Muscle of arm (tissue), 12 donors: ENCODE measurements around the gene SAMM50. TPM values are rescaled to one million over a fixed set of nuclear protein-coding genes. Genes with fewer than 3 reads are reported as not detected.

Experiments used
- DNase-seq: peaks from one replicate; pipeline ENCODE4 v3.0.0-alpha.2; 2013
- polyA plus RNA-seq, 12 donors: library from polyadenylated mRNA; unstranded; fragments of 120-200 nt; gene quantifications; one replicate each; pipeline ENCODE4 v1.2.1, GENCODE V29; 2013; ENCODE audit not compliant: insufficient read length in 12 of 12

The SAMM50 gene
- polyA plus RNA-seq, 12 donors, result 25.1 to 63.7 (median 53.0) TPM; not detected in 1

DNA sequence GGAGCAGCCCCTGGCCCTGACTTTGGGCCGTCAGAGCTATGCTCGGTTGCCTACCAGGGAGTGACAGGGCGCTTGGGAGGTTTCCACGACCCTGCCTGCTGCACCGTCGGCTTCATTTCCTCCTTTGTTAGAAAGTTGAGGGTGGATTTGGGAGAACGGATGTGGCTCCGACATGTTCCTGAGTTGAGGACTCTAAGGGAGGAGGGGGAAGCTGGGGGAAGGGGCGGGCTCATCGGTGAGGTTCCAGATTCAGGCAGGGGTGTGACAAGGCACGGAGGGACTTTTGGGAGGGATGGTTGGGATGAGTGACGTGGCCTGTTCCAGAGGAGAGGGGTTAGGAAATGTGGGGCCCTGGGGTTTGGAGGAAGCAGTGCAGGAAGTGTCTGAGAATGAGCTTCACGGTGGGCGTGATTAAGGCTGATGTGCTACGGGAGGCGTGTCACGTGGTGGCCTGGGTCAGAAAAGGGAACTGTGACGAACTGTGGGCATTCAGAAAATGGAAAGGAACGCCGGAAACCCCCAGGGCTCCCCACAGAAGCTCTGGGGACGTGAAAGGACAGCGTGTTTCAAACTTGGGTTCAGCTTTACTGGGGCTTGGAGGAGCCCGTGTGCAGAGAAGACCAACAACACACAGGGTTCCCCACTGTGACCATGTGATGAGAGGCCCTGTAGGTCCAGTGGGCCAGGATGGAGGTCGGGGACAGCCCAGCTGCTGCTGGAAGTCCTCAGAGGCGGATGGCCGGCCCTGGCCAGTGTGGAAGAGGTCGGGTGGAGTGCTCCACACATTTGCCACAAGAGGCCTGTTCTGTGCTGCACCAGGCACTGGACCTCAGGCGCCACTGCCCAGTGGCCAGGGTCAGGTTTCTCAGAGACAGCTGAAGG lies 71.6 kb downstream of the SAMM50 start:
- DNase-seq, result no peak

DNA sequence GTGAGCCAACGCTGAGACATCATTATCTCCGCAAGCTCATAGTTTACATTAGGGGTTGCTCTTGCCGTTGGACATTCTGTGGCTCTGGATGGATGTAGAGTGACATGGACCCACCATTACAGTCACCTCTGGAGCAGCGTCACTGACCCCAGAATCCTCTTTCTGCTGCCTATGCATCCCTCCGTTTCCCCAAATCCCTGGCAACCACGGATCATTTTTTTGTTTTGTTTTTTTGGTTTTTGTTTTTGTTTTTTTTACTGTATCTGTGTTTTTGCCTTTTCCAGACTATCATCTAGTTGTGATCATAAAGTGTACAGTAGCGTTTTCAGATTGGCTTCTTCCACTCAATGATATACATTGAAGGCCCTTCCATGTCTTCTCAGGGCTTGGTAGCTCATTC lies 72.8 kb downstream of the SAMM50 start:
- DNase-seq, result no peak

DNA sequence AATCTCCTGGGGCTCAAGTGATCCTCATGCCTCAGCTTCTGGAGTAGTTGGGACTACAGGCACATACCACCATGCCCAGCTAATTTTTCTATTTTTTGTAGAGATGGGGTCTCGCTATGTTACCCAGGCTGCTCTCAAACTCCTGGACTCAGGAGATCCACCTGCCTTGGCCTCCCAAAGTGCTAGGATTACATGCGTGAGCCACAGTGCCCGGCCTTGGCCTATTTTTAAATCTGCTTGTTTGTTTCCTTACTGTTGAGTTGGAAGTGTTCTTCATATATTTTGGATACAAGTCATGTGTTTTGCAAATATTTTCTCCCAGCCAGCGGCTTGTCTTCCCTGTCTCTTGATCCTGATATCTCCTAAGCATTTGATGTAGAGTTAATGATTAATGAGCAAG lies 73.8 kb downstream of the SAMM50 start:
- no peak for DNase-seq

DNA sequence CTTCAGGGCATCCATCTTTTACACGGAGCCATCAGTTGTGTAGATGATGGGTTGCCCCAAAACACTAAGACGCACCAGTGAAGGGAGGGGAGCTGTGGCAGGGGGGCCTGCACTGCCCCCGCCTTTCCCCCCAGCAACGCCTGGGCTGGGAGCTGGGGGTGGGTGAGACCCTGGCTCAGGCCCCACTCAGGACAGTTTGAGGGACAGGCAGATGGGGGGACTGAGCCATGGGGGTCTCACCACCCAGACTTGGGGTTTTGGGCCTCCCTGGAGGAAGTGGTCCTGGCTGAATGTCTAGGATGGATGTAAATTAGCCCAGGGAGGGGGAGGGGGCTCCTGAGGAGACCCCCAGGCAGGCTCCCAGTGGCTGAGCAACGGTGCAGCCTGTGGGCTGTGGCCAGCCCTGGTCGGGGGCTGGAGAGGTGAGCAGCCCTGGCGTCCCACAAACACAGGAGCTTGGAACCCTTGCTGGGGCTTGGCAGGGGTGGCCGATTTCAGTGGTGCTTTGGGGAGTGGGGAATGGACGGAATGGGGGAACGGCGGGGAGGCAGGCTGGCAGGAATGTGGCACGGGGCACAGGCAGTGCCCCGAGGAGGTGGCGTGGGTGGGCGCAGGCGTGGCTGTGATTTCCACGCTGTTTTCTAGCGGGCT lies 74.9 kb downstream of the SAMM50 start:
- no peak for DNase-seq

DNA sequence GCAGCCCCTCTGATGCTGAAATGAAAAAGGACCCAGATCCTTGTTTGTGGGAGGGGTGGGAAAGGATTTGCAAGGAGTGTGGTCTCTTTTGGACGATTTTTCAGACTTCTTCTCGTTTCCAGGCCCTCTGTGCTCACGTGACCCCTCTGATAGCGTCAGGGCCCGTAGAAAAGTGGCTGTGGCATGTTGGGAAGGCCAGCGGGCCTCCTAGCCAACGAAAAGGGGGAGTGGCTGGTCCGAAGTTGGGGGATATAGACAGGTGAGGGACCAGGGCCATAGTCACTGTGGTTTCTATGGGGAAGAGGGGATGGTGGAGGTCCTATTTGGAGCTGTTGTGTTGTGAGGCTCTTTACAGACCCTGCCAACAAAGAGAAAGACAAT lies 75.5 kb downstream of the SAMM50 start:
- no peak for DNase-seq

DNA sequence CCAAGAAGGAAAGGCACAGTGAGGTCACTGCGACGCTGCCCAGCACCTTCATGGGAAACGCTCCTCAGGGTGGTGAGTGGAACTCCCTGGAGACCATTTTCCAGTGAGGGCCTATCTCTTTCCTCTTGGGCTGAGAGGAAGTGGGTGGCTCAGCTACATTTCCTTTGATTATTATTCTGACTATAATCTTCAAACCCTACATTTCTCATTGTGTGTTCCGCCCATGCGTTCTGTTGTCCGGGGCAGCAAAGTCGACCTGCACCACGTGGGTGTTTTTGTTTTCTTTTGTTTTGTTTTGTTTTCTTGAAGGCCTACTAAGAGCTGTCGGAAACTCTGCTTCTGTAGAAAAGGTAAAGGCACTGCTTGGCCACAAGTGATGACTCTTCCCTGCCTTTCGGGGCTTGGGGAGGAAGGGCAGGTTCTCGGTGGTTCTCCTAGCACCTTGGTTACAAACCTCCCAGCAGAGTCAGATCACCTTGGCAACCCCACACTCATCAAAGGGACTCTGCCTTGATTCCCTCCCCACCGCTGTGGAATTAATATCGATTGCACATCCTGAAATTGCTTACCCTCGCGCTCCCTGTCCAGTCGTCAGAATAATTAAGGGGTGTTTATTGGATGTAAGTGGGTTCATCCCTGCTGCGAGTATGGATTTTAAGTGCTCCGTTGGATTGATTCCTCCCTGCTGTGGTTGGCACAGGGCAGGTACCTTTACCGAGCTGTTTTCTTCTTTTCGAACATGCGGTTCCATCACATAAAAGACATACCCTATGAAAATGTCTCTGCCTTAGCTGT lies 76.1 kb downstream of the SAMM50 start:
- no peak for DNase-seq

DNA sequence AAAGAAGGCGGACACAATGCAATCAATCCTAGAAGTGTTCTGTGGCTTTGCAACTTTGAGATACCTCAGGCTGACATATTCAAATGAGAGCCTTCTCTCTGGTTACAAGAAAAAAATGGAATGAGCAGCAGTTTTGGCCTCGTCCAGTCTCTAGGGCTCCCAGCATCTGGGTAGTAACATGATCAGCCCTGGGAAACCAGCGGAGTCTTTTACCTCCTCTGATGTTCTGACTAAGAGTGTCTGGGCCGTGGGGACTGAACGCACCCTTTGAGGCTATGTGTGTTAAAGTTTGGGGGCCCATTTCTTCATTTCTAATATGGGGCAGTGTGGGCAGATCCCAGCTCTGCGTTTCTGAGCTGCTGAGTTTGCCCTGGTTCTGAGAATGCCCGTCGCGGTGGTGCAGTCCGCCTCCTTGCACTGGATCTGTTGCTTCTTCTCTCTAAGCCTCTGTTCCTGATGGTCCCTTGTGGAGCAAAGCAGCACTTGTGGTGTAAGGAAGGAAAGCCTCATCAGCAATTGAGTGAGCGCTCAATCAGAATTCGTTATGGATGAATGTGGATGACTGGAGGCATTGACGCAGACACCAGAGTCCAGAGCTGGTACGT lies 77.0 kb downstream of the SAMM50 start:
- no peak for DNase-seq

DNA sequence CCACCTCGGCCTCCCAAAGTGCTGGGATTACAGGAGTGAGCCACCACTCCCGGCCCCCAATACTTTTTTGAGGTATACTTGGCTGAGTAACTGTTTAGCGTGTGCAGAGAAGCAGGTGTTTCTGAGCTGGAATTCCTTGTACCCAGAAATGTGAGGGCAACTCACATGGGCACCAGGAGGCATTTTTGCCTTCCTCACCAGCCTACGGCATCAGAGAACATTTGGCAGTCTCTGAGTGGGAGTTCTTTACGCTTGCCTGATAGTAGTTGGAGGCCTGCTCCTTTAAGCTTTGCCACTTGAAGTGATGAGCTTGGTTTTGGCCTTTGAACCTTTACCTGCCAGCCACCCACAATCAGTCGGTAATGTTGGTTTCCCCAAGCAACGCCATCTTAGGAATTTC lies 78.0 kb downstream of the SAMM50 start:
- DNase-seq, result no peak

DNA sequence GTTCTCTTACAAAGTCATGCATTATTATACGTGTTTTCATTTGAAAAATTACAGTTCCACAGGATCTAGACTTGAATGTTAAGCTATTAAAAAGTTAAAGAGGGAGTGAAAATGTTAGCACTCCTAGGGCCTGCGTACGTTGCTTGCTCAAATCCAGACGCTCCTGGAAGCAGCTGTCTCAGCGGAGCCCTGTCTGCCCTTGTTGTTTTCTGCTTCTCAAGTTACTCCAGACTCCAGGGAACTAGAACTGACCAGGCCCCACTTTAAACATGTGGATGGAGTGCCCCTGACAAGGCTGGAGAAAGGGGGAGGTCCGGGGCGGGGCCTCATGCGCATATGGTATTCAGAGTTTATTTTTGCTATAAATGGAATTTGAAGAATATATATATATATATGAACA lies 78.5 kb downstream of the SAMM50 start:
- DNase-seq, result no peak

DNA sequence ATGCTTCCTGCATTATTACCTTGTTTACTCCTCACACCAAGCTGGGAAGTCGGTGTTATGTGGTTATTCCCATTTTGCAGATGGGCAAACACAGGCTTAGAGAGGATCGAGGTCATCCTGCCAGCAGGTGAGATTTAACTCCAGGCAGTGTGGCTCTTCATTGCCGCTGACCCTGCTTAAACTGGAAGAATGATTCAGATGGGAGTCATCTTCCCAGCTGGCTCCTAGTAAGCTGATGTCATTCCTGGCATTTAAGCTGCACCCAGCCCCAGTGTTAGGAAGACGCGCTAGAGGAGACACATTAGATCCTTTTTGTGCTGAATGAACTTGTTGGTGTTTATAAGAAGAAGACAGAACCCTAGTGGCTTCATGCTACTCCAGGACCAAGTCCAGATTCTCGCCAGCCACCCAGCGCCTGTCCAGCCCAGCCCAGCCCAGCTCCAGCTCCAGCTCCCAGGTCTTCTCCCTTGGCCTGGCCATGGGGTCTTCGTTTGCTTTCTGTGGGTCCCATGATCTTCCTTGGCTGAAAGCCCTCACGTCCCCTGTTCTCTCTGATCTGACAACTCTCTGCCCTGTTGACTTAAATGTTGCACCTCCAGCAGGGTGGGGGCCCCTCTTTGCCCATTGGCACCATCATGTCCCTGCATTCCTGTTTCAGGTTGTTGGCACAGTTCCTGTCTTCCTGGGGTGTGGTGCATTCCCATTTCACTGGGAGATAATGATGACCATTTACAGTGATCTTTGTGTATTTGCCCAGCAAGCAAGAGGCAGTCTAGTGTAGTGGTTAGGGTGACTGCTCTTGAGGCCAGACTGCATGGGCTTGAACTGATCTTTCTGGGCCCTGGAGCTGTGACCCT lies 82.5 kb downstream of the SAMM50 start:
- no peak for DNase-seq

DNA sequence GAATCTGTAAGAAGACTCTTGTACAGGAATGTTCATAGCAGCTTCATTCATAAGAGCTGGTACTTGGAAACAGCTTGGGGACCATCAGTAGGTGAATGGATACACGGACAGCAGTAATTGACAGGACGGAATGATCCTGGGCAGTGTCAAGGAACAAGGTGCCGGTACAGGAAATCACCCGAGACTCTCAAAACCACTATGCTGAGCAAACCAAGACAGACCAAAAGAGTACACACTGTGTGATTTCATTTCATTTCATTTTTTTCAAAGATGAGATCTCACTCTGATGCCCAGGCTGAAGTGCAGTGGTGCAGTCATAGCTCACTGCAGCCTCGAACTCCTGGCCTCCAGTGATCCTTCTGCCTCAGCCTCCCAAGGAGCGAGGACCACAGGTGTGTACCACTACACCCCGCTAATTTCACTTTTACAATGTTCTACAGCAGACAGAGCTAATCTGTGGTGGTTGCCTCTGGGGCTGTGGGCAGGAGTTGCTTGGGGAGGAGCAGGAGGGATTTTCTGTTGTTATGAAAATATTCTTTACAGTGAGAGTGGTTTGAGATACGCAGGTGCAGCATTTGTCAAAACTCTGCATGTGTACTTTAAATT lies 84.4 kb downstream of the SAMM50 start:
- no peak for DNase-seq

DNA sequence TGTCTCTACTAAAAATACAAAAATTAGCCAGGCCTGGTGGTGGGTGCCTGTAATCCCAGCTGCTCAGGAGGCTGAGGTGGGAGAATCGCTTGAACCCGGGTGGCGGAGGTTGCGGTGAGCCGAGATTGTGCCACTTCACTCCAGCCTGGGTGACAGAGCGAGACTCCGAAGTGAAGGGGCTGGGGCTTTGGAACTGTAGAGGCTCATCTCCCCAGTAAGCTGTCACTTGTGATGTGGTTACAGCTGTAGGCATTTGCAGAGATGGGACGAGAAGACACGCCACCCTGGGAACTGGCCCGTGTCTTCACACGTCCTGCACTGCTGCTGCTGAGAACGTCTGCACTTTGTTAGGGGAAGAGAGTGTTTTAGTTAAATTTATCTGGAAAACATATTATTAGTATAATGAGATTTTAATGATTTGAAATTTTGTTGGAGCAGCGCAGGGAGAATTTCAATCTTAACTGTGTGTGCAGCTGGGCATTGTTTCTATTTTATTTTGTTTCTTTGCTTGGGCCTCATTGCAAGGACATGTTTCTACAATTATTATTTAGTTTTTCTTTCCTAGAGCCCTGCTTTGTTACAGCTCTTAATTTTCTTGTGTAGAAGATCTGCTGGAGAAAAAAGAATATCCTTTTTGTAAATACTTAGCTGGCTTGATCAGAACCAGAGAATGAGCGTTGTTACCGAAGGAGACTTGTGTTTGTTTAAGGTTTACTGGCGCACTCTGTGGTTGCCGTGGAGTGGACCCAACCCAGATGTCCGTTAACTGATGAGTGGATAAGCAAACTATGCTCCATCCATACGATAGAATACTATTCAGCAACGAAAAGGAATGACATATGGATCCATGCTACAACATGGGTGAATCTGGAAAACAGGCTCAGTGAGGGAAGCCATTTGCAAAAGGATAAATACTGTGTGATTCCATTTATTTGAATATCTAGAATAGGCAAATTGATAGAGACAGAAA lies 87.3 kb downstream of the SAMM50 start:
- no peak for DNase-seq

DNA sequence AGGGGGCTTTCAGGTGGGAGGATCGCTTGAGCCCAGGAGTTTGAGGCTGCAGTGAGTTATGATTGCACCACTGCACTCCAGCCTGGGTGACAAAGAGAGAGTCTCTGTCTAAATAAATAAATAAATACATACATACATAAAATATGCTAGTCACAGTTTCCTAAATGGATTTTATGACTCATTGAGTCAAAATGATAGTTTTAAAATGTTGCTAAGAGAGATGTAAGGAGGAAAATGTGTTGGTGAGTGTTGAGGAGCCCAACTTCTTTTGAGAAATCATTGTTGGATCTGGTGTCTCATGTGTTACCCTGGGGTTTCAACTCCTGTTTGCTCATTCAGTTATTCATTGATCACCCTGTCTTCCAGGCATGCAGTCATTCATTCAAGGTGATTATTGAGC lies 89.9 kb downstream of the SAMM50 start:
- DNase-seq, result no peak

Other genes with a start within 250 kb of the SAMM50 start
- gene EFCAB6, start 143.1 kb upstream of the SAMM50 start, polyA plus RNA-seq, result 1 to 10 TPM in 7 of 12 donors, under 1 TPM in 3, not detected in 2; 0.58 to 1.6 (median 1.2) TPM
- gene SULT4A1, start 92.9 kb upstream of the SAMM50 start, polyA plus RNA-seq, result 1 to 10 TPM in 11 of 12 donors, not detected in 1; 1.3 to 5.5 (median 2.0) TPM
- gene PNPLA5, start 63.4 kb upstream of the SAMM50 start, polyA plus RNA-seq, result under 1 TPM in 1 of 12 donors, not detected in 11; 0.07 TPM
- 1 to 10 TPM in 1 of 12 donors, under 1 TPM in 9, not detected in 2; 0.31 to 1.7 (median 0.49) TPM for gene PNPLA3, start 31.6 kb upstream of the SAMM50 start, polyA plus RNA-seq
- gene PARVB, start 68.9 kb downstream of the SAMM50 start, polyA plus RNA-seq, result 10 to 100 TPM in 11 of 12 donors, not detected in 1; 28.3 to 50.5 (median 42.6) TPM
- 1 to 10 TPM in 11 of 12 donors, not detected in 1; 2.1 to 9.1 (median 2.8) TPM for gene PARVG, start 225.5 kb downstream of the SAMM50 start, polyA plus RNA-seq